Activated naive CD4-positive, alpha-beta T cell treated with anti-CD3 and anti-CD28 coated beads, Interleukin-2, amount 50 U/mL, for 72 hours (primary cell): ENCODE measurements around the gene CYP8B1. TPM values are rescaled to one million over a fixed set of nuclear protein-coding genes. Genes with fewer than 3 reads are reported as not detected.
A peak's percentile ranks its signal among the peaks of the same experiment; 100 is the strongest.

Experiments
- ATAC-seq, 2 donors: fragments of 150-1000 bp; cut with Tn5 transposase; 2 replicates each; pipeline ENCODE4 v1.10.0; 2021; ENCODE audit warnings: mild to moderate bottlenecking in 2 of 2, moderate library complexity in 2 of 2
- DNase-seq, 2 donors: peaks; one replicate each; pipeline ENCODE4 v3.0.0; 2021 to 2022; ENCODE audit warnings: low spot score in 2 of 2
- H3K27ac Mint-ChIP-seq, 2 donors: one replicate each; pipeline ENCODE4 v1.8.0; 2022; ENCODE audit warnings: mild to moderate bottlenecking in 2 of 2, mixed read lengths in 2 of 2
- H3K36me3 Mint-ChIP-seq, 2 donors: one replicate each; pipeline ENCODE4 v1.8.0; 2022; ENCODE audit warnings: mixed read lengths in 2 of 2
- H3K9me3 Mint-ChIP-seq, 2 donors: one replicate each; pipeline ENCODE4 v1.8.0; 2022; ENCODE audit warnings: mixed read lengths in 2 of 2
- total RNA-seq, 2 donors: library from RNA; stranded (reverse); gene quantifications; one replicate each; pipeline ENCODE4 v1.2.3, GENCODE V29; 2022

CYP8B1 gene, protein sequence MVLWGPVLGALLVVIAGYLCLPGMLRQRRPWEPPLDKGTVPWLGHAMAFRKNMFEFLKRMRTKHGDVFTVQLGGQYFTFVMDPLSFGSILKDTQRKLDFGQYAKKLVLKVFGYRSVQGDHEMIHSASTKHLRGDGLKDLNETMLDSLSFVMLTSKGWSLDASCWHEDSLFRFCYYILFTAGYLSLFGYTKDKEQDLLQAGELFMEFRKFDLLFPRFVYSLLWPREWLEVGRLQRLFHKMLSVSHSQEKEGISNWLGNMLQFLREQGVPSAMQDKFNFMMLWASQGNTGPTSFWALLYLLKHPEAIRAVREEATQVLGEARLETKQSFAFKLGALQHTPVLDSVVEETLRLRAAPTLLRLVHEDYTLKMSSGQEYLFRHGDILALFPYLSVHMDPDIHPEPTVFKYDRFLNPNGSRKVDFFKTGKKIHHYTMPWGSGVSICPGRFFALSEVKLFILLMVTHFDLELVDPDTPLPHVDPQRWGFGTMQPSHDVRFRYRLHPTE
- total RNA-seq: not detected

DNA sequence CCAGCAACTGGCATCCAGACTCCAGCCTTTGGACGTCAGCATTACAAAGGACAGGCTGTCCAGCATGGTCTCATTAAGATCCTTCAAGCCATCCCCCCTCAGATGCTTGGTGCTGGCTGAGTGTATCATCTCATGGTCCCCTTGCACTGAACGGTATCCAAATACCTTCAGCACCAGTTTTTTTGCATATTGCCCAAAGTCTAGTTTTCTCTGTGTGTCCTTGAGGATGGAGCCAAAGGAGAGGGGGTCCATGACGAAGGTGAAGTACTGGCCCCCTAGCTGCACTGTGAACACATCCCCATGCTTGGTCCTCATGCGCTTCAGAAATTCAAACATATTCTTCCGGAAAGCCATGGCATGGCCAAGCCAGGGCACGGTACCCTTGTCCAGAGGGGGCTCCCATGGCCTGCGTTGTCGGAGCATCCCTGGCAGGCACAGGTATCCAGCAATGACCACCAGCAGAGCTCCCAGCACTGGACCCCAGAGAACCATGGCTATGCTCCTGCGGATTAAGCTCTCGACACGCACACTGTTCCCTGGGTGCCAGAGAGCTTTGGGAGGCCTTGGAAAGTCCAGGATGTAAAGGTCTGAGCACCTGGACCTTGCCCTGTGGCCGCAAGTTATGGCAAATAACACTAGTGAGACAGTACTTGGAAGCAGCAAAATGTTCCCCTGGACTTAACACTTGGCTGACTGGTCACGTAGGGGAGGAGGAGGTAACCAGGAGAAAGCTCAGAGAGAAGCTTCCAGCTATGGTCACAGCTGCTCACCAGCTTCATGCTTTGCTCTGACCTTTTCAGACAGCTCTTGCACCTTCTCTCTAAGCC is at the start of gene CYP8B1:
TSS of gene CYP8B1 (minus strand) at position 555 of the 827 bp plus-strand sequence. CDS start at position 492, 63 bp downstream.
- ATAC-seq (no peak), DNase-seq (no peak)
- Mint-ChIP-seq H3K36me3 (no peaks in the 10 kb centered on the region), H3K9me3 (no peaks in the 10 kb centered on the region), H3K27ac (no peak within 1 kb of the TSS)

DNA sequence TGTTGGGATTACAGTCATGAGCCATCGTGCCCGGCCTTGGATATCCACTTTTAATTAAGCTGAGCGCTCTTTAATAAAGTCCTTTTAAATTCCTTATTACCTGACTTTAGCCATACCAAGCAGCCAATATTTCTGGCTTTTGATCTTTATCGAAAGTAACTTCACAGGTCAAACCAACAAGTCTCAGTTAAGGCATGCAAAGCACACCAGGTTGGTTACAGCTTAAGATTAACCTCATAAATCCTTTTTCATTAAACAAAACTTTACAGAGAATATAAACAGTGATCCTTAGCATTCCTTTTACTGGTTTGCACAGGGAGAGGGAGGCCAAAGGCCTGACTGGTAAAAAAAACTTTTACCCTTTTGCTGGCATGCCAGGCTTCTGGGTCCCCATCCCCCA is 47.9 kb upstream of the CYP8B1 start:
- peaks cover 0 to 12% of the 10 kb centered on the region in 2 donors for H3K9me3 Mint-ChIP-seq
- ATAC-seq (no peak), DNase-seq (no peak)

DNA sequence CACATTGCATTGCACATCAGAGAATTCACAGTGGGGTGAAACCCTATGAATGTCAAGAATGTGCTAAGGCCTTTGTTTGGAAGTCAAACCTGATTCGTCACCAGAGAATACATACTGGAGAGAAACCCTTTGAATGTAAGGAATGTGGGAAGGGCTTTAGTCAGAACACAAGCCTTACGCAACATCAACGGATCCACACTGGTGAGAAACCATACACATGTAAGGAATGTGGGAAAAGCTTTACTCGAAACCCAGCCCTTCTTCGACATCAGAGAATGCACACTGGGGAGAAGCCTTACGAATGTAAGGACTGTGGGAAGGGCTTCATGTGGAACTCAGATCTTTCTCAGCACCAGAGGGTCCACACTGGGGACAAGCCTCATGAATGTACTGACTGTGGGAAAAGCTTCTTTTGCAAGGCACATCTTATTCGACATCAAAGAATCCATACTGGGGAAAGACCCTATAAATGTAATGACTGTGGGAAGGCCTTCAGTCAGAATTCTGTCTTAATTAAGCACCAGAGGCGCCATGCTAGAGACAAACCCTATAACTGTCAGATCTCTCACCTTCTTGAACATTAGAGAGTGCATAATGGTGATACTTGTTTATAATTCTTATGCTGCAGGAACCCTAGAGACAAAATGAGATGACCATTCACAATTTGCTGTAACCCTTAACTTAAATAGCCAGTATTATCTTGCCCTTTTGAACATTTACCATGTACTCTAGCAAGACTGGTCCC is 39.3 kb upstream of the CYP8B1 start:
- Mint-ChIP-seq H3K9me3 (peaks cover 45 to 46% of the 10 kb centered on the region in 2 donors), H3K36me3 (peaks cover 50 to 69% of the 10 kb centered on the region in 2 donors)

More for the DNA sequence above, 47.9 kb upstream of the CYP8B1 start:
- no peak overlapping the region for H3K27ac Mint-ChIP-seq
- peaks cover 5 to 6% of the 10 kb centered on the region in 2 donors for H3K36me3 Mint-ChIP-seq

DNA sequence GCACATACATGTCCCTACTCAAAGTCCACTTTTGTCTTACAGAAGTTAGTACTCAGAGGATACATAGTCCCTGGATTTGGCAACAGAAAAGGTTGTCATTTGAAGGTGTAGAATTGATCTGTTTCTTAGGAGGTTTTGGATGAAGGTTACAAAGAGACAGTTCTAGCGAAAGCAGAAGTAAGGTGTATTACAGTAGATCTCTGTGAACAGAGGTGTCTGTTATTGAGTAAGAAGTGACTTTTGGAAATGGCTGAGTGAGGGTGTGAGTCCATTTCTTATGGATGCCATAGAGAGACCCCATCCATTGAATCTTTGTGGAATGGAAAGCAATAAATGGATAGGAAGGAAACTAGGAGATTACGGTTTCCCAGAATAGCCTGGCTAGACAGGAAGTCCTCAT is 35.9 kb upstream of the CYP8B1 start:
- ATAC-seq (peak; percentile 43 to 80), DNase-seq (no peak)
- no peak overlapping the region for H3K27ac Mint-ChIP-seq
- H3K36me3 Mint-ChIP-seq: peaks cover 49 to 70% of the 10 kb centered on the region in 2 donors
- peaks cover 39 to 44% of the 10 kb centered on the region in 2 donors for H3K9me3 Mint-ChIP-seq

More for the DNA sequence above, 39.3 kb upstream of the CYP8B1 start:
- no peak for DNase-seq
- ATAC-seq: no peak
- no peak overlapping the region for H3K27ac Mint-ChIP-seq

DNA sequence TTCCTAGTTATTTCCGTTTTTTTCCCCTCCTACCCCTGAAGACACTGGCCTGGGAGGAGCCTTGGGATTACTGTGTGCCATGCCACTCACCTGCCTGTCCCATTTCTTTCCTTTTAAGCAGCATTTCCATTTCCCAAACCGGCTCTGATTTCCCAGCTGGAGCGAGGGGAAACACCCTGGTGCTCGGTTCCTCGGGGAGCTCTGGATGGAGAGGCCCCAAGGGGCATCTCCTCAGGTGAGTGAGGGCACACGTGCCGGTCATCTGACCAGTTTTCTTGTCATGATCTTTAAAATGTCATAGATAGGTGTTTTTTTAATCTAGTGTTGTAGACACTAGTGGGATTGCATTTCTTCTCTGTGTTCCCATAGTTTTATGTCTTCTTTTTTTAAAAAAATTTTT is 33.0 kb upstream of the CYP8B1 start:
- H3K36me3 Mint-ChIP-seq: peaks cover 33 to 62% of the 10 kb centered on the region in 2 donors
- no peak overlapping the region for H3K27ac Mint-ChIP-seq
- peaks cover 18 to 31% of the 10 kb centered on the region in 2 donors for H3K9me3 Mint-ChIP-seq
- no peak for DNase-seq
- no peak for ATAC-seq

DNA sequence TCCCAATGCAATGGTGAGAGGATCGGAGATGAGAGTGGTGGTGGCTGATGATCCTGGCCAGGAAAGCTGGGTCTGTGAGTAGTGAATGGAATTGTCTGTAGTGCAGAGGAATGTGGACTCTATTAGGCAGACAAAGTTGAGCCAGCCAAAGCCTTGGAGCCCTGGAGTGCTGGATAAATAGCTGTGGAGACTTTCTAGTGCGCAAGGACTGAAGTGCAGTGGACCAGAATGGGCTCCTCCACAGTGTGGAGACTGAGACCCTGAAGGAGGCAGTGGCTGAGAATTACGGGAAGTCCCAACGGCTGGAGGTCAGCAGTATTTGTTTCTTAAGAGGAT is 31.1 kb upstream of the CYP8B1 start:
- H3K9me3 Mint-ChIP-seq: peaks cover 11 to 21% of the 10 kb centered on the region in 2 donors
- peaks cover 29 to 51% of the 10 kb centered on the region in 2 donors for H3K36me3 Mint-ChIP-seq
- DNase-seq (no peak), ATAC-seq (no peak)
- no peak overlapping the region for H3K27ac Mint-ChIP-seq

DNA sequence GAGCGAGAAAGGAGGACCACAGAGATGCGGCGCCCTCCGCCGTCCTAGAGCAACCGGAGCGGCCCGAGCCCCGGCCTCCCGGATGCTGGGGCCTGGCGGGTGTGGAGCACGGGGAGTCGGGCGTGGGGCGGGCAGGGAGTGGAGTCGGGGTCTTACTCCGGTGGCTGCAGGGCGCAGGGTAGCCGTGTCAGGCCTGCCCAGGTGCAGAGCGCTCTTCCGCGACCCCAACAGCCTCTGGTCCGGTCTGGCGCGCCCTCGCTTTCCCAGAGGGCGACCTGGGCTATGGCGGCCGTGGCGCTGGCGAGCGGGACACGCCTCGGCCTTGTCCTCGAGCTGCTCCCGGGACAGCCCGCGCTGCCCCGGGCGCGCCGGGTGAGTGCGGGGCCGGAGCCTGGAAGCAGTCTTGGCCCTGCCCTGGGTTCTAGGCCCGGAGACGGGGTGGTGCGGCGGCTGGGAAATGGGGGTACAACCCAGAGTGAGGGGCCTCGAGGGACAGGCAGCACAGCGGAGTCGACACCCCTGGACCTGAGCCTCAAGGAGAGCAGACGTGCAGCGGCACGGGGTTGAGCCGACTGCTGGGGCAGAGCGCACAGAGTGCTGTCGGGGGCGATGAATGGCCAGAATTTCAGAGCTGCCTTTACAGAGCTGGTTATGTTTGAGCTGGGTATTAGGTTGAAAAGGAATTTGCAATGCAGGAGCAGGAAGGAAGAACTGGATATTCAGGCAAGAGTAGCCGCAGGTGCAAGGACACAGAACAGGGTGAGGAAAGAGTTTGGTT is 30.6 kb upstream of the CYP8B1 start, which contains the start of gene ZNF662:
TSS of gene ZNF662 (plus strand) at position 73 of the 778 bp plus-strand sequence. CDS start 1,973 bp downstream, outside the sequence.
- Mint-ChIP-seq H3K27ac (peak within 1 kb of the TSS; percentile 17 to 55), H3K9me3 (peaks cover 7 to 21% of the 10 kb centered on the region in 2 donors), H3K36me3 (peaks cover 29 to 51% of the 10 kb centered on the region in 2 donors)
- ATAC-seq (peak; percentile 64 to 76), DNase-seq (peak in 1 of 2 donors; percentile 27)

DNA sequence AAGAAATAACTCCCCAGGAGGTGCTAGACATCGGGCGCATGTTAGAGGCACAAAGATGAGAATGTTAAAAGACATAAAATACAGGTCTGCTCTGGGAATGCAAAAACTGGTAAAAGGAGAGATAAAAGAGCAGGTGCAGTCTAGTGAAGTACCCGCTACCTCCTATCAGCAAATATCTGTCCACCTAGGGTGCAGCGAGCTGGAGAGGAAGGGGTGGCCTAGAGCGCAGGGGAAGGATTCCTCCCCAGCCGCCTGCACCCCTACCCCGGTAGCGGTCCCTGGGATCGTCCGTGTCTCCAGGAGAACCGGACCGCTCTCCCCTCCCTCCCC is 30.0 kb upstream of the CYP8B1 start:
- Mint-ChIP-seq H3K36me3 (peaks cover 25 to 47% of the 10 kb centered on the region in 2 donors), H3K27ac (peak overlapping the region; percentile 17 to 55), H3K9me3 (peaks cover 5 to 21% of the 10 kb centered on the region in 2 donors)
- ATAC-seq (no peak), DNase-seq (no peak)

DNA sequence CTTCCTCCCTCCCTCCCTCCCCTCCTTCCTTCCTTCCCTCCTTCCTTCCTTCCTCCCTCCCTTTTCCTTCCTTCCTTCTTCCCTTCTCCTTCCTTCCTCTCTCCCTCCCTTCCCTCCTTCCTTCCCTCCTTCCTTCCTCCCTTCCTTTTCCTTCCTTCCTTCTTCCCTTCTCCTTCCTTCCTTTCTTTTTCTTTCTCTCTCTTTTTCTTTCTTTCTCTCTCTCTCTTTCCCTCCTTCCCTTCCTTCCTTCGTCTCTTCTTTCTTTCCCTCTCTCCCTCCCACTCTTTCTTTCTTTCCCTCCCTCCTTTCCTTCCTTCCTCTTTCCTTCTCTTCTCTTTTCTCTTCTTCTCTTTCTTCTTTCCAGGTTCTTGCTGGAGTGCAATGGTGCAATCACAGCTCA is 28.4 kb upstream of the CYP8B1 start:
- DNase-seq: no peak
- Mint-ChIP-seq H3K9me3 (peaks cover 0 to 21% of the 10 kb centered on the region in 2 donors), H3K27ac (no peak overlapping the region), H3K36me3 (peaks cover 19 to 38% of the 10 kb centered on the region in 2 donors)
- no peak for ATAC-seq

DNA sequence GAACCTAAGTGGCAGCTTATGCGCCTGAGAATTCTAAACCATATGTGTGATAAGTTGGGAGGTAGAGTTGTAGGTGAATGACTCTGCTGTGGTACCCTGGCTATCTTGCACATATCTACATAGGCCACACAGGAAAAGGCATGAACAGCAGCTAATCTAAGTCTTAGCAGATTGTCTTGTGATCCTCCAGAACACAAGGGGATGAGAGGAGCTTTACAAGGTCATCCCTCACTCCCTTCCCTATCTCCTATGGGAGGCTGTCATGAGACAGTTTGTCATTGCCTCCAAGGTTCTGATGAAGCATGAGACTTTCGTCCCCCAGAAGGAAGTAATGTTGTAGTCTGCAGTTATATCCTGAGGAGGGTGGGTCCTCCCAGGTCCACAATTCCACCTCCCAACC is 26.6 kb upstream of the CYP8B1 start:
- DNase-seq (no peak), ATAC-seq (no peak)
- peaks cover 15 to 27% of the 10 kb centered on the region in 2 donors for H3K36me3 Mint-ChIP-seq
- H3K9me3 Mint-ChIP-seq: peaks cover 0 to 16% of the 10 kb centered on the region in 2 donors
- H3K27ac Mint-ChIP-seq: no peak overlapping the region

DNA sequence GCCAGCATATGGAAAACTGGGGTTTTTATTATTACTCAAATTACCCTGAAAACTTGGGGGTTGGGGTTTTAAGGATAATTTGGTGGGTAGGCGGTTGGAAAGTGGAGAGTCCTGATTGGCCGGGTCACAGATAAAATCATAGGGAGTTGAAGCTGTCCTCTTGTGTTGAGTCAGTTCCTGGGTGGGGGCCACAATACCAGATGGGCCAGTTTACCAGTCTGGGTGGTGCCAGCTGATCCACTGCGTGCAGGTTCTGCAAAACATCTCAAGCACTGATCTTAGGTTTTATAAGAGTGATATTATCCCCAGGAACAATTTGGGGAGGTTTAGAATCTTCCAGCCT is 25.4 kb upstream of the CYP8B1 start:
- DNase-seq (no peak), ATAC-seq (no peak)
- peaks cover 10 to 17% of the 10 kb centered on the region in 2 donors for H3K36me3 Mint-ChIP-seq
- H3K27ac Mint-ChIP-seq: no peak overlapping the region
- H3K9me3 Mint-ChIP-seq: peaks cover 0 to 10% of the 10 kb centered on the region in 2 donors

DNA sequence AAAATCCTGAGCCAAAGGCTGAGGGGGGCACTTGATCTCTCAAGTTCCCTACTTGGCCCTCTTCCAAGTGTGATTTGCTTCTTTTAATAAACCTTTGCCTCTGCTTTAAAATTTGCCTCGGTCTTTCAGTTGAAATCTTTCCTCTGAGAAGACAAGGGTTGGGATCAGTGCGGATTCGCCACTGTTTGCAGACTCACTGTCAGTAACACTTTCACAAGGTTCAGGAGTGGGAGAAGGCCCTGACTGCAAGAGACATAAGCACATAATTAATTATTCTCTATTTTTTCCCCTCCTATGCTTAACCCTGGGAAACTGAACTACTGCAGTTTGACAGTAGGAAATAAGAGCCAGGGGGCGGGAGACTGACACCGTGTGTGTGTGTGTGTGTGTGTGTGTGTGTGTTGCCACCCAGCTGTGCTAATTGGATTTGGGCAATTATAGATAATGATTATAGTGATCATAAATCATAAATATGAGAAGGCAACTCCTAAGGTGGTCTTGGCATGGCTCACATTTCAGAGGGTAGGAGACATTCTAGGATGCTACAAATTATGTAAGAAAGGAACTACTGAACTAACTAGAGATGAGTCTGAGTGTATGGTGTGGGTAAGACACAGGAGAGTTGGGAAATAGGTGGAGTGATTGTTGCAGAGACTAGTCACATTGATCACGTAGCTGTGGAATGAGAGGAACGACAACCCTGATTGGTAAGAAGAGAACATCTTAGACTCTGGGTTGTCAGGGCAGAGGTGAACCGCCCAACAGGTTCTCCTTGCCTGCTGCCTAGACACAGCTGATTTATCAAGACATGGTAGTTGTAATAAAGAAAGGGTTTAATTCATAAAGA is 24.8 kb upstream of the CYP8B1 start:
- H3K36me3 Mint-ChIP-seq: peaks cover 10 to 13% of the 10 kb centered on the region in 2 donors
- no peak for ATAC-seq
- H3K9me3 Mint-ChIP-seq: peaks cover 0 to 10% of the 10 kb centered on the region in 2 donors
- DNase-seq: no peak
- H3K27ac Mint-ChIP-seq: no peak overlapping the region

DNA sequence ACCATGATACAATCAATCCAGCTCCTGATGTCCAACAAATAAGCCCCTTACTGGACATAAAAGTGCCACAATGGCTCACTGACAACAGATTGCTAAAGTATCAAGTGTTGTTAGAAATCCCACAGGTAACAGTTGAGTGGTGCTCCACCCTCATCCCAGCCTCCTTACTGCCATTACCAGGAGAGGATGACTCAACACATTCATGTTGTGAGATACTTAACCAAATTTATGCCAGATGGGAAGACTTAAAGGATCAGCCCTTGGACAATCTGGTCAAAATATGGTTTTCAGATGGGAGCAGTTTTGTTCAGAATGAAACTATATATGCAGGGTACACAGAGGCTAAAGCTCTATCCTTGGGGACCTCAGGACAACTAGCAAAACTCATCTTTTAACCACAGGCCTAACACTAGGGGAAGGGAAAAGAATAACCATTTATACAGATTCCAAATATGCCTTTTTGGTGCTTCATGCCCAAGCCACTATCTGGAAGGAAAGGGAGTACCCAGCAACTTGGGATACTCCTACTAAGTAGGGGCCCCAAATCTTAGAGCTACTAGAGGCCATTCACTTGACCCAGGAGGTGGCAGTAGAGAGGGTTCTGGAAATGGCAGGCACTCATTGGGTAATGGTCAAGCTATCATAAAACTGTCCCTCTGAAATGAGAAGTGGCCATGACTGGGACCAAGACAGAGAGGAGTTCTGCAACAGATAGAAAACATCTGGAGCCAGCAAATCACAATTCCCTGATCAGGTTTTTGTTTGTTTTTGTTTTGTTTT is 23.4 kb upstream of the CYP8B1 start:
- no peak for DNase-seq
- H3K27ac Mint-ChIP-seq: no peak overlapping the region
- peaks cover 0 to 4% of the 10 kb centered on the region in 2 donors for H3K36me3 Mint-ChIP-seq
- ATAC-seq: no peak
- H3K9me3 Mint-ChIP-seq: peaks cover 0 to 2% of the 10 kb centered on the region in 2 donors

DNA sequence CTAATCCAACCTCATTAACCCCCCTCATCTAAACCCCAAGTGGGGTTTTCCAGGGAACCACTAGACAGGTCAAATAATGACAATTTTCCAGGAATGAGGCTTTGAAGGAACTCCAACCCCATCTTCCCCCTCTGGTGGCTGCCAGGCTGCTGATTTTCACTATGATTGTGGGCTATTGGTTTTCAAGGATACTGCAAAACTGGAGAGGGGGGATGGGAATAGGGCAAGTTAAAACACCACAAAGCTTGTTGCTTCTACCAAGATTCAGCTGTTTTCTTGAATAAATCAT is 19.8 kb upstream of the CYP8B1 start:
- Mint-ChIP-seq H3K27ac (no peak overlapping the region), H3K9me3 (no peaks in the 10 kb centered on the region), H3K36me3 (no peaks in the 10 kb centered on the region)
- DNase-seq (no peak), ATAC-seq (no peak)
